ENCODE results near the gene DLGAP4. TPM values are rescaled to one million over a fixed set of nuclear protein-coding genes. Genes with fewer than 3 reads are reported as not detected.

DLGAP4 gene
- total and polyA plus RNA-seq, 10 of the 15 experiments (the other 5 are each of a cell fraction or from before 2014, with no cell fraction given) = 0.42 to 43.3 (median 19.0) TPM

DNA sequence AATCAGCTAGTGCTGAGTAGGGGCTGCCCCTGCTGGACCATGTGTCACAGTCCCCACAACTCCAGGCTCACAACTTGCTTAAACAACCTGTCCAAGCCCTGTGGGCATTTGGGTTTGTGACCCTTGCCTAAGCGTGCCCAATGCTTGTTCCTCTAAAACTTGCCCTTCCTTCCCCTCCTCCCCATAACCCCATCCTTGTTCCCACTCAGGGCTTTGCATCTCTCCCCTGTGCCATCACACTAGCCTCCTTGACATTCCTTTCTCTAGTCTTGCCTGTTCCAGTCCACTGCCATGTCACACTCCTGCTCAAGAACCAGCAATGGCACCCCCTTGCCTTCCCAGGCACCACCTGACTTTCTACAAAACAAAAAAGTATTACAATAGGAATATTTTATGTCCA, 2.3 kb upstream of the DLGAP4 start (continued):
- TF ChIP-seq, protein P1, sequence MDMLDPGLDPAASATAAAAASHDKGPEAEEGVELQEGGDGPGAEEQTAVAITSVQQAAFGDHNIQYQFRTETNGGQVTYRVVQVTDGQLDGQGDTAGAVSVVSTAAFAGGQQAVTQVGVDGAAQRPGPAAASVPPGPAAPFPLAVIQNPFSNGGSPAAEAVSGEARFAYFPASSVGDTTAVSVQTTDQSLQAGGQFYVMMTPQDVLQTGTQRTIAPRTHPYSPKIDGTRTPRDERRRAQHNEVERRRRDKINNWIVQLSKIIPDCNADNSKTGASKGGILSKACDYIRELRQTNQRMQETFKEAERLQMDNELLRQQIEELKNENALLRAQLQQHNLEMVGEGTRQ (IDR thresholded peaks at IDR 0.05; ENCODE audit: borderline replicate concordance, low read depth, low read length) = no peak
- TF ChIP-seq RELA (IDR thresholded peaks at IDR 0.05; ENCODE audit: borderline replicate concordance, partially characterized antibody) (no peak), ZNF207 (IDR thresholded peaks at IDR 0.05; ENCODE audit: borderline replicate concordance) (no peak), SMAD5 (IDR thresholded peaks at IDR 0.05; ENCODE audit: low read depth) (no peak)

DNA sequence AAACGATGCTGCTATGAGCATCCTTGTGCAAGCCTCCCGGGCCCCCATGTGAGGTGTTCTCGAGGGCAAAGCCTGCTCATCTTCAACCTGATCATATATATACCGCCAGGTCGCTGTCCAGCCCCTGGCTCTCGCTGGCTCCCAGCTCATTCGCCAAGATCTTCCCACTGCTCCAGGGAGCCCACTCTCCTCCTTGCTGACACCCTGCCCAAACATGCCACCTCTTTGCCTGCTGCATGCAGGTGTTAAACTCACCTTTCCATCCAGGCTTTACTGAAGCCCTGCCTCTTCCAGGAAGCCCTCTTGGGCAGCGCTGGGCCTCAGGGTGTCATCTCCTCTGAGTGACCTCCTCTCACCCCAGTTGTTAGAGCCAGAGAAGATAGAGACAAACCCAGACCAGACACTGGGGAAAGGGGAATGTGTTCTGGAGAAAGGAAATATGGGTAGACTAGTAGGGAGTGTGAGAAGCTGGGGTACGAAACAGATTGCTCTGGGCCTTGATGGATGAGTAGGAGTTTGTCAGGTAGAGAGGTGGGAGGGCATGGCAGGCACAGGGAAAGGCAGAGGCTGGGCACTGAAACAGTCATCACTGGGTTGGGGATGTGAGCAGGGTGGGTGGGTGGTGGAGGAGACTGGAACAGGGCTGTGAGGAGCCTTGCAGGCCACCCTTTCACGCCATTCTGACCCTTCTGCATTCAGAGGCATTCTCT, 1.2 kb upstream of the DLGAP4 start:
- intact Hi-C loops (cut with micrococcal nuclease; ENCODE audit: unreplicated experiment) (no loop called here), in situ Hi-C loops (cut with MboI) (no loop called here)
- DNase-seq (ENCODE audit: low read depth, low spot score) (no peak), FAIRE-seq (no peak), ATAC-seq (no peak)
- no peak overlapping the region for H3K4me3 ChIP-seq
- POLR2A ChIA-PET = no interaction called here
- H3K4me1 ChIP-seq (ENCODE audit: control insufficient read depth, insufficient read depth, low read length) = no peaks in the 10 kb centered on the region
- peaks cover 13 to 14% of the 10 kb centered on the region in 2 experiments for H3K27me3 ChIP-seq (replicated peaks in 1 of 2; ENCODE audit: control insufficient read depth in 2 of 2, insufficient read depth in 2 of 2, low read length in 1 of 2)
- no peak overlapping the region for H3K4me2 ChIP-seq (ENCODE audit: control insufficient read depth, insufficient read depth)
- no peaks in the 10 kb centered on the region for H3K9me3 ChIP-seq (replicated peaks; ENCODE audit: control insufficient read depth, insufficient read depth, low read length)
- no peaks in the 10 kb centered on the region for H3K36me3 ChIP-seq (ENCODE audit: control insufficient read depth in 2 of 2, insufficient read depth in 2 of 2, low read length in 1 of 2)
- no TSS peak for BruUV-seq (replicated peaks)
- no peaks in the 10 kb centered on the region for H4K20me1 ChIP-seq (ENCODE audit: control insufficient read depth, insufficient read depth)
- RAD21 ChIA-PET (ENCODE audit: unreplicated experiment) = no interaction called here
- H3K9ac ChIP-seq (ENCODE audit: control insufficient read depth, insufficient read depth, low read length) = no peak overlapping the region
- no peaks in the 10 kb centered on the region for H3K79me2 ChIP-seq (ENCODE audit: control insufficient read depth, insufficient read depth, low read length)
- H2AFZ ChIP-seq (ENCODE audit: control insufficient read depth, low read depth, low read length) = no peak overlapping the region
- no peak overlapping the region for H3K27ac ChIP-seq (ENCODE audit: control insufficient read depth, insufficient read depth)
- 33% methylated on average over 10 of the region's 10 CpGs for WGBS (ENCODE audit: insufficient coverage, insufficient replicate concordance, low lambda C conversion rate, missing lambda C conversion rate)
- CTCF ChIA-PET = no interaction called here
- SMC1A ChIA-PET (ENCODE audit: uncharacterized antibody, unreplicated experiment) = no interaction called here
- TF ChIP-seq, protein P2, sequence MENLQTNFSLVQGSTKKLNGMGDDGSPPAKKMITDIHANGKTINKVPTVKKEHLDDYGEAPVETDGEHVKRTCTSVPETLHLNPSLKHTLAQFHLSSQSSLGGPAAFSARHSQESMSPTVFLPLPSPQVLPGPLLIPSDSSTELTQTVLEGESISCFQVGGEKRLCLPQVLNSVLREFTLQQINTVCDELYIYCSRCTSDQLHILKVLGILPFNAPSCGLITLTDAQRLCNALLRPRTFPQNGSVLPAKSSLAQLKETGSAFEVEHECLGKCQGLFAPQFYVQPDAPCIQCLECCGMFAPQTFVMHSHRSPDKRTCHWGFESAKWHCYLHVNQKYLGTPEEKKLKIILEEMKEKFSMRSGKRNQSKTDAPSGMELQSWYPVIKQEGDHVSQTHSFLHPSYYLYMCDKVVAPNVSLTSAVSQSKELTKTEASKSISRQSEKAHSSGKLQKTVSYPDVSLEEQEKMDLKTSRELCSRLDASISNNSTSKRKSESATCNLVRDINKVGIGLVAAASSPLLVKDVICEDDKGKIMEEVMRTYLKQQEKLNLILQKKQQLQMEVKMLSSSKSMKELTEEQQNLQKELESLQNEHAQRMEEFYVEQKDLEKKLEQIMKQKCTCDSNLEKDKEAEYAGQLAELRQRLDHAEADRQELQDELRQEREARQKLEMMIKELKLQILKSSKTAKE (IDR thresholded peaks at IDR 0.05; ENCODE audit: low read depth, poor library complexity, severe bottlenecking) = no peak
- no peak for TF ChIP-seq NFYB (IDR thresholded peaks at IDR 0.05; ENCODE audit: insufficient read depth, low read depth, low read length)
- no peak for TF ChIP-seq ETV6 (conservative IDR thresholded peaks at IDR 0.05 in 1 of 2, IDR thresholded peaks at IDR 0.05 in 1 of 2; ENCODE audit: borderline replicate concordance in 1 of 2, low read depth in 1 of 2)
- no peak for TF ChIP-seq DPF2 (IDR thresholded peaks at IDR 0.05)
- no peak for TF ChIP-seq NR2F1 (conservative IDR thresholded peaks at IDR 0.05)
- no peak for TF ChIP-seq TARDBP (IDR thresholded peaks at IDR 0.05; ENCODE audit: borderline replicate concordance)
- TF ChIP-seq MYB (IDR thresholded peaks at IDR 0.05; ENCODE audit: borderline replicate concordance, low read depth, low read length) = no peak
- TF ChIP-seq, protein P3, sequence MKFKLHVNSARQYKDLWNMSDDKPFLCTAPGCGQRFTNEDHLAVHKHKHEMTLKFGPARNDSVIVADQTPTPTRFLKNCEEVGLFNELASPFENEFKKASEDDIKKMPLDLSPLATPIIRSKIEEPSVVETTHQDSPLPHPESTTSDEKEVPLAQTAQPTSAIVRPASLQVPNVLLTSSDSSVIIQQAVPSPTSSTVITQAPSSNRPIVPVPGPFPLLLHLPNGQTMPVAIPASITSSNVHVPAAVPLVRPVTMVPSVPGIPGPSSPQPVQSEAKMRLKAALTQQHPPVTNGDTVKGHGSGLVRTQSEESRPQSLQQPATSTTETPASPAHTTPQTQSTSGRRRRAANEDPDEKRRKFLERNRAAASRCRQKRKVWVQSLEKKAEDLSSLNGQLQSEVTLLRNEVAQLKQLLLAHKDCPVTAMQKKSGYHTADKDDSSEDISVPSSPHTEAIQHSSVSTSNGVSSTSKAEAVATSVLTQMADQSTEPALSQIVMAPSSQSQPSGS (IDR thresholded peaks at IDR 0.05; ENCODE audit: low read length) = no peak
- no peak for TF ChIP-seq ZBED1 (IDR thresholded peaks at IDR 0.05; ENCODE audit: borderline replicate concordance)
- TF ChIP-seq CHD2 (IDR thresholded peaks at IDR 0.05; ENCODE audit: borderline replicate concordance, low read depth, low read length) = no peak
- TF ChIP-seq CEBPB (IDR thresholded peaks at IDR 0.05; ENCODE audit: borderline replicate concordance in 1 of 2, low read depth in 2 of 2, low read length in 2 of 2) = no peak
- TF ChIP-seq GABPA (IDR thresholded peaks at IDR 0.05; ENCODE audit: low read depth) = no peak
- no peak for TF ChIP-seq ZSCAN29 (IDR thresholded peaks at IDR 0.05)

Data from GM12878 (cell line).